Stimulated activated CD4-positive, alpha-beta T cell treated with anti-CD3 and anti-CD28 coated beads, TNF-alpha, amount 100 ng/mL, for 24 hours (primary cell): ENCODE measurements around the gene GNAS-AS1.
"Not testable (repeated sequence)": the region's sequence is repeated elsewhere in the genome, so short reads cannot be mapped to it uniquely, and the experiment has no call there.

Experiments
- DNase-seq, 3 experiments: peaks; one replicate each; pipeline ENCODE4 v3.0.0-alpha.2; 2020; ENCODE audit warnings: low read depth in 3 of 3

GNAS-AS1 gene

GRCh38 chr20:58836616-58837204 is 14.0 kb downstream of the GNAS-AS1 start:
- DNase-seq = no peak

- no peak for DNase-seq
Measured at GRCh38 chr20:58835231-58835630, 15.5 kb downstream of the GNAS-AS1 start.

GRCh38 chr20:58833921-58834320 is 16.8 kb downstream of the GNAS-AS1 start:
- DNase-seq = no peak

GRCh38 chr20:58832457-58832856 is 18.2 kb downstream of the GNAS-AS1 start:
- DNase-seq = no peak

GRCh38 chr20:58829531-58829941 is 21.2 kb downstream of the GNAS-AS1 start:
- no peak for DNase-seq

- not testable (repeated sequence) for DNase-seq
Measured at GRCh38 chr20:58828804-58829203, 21.9 kb downstream of the GNAS-AS1 start.

GRCh38 chr20:58828136-58828535 is 22.6 kb downstream of the GNAS-AS1 start:
- no peak for DNase-seq

GRCh38 chr20:58826271-58826670 is 24.4 kb downstream of the GNAS-AS1 start:
- no peak for DNase-seq

GRCh38 chr20:58825450-58825849 is 25.3 kb downstream of the GNAS-AS1 start:
- no peak for DNase-seq

- DNase-seq = no peak
Measured at GRCh38 chr20:58824843-58825242, 25.9 kb downstream of the GNAS-AS1 start.

GRCh38 chr20:58822748-58823730 is 27.7 kb downstream of the GNAS-AS1 start:
- no peak for DNase-seq

- DNase-seq = no peak
Measured at GRCh38 chr20:58822149-58822548, 28.6 kb downstream of the GNAS-AS1 start.

GRCh38 chr20:58820515-58820914 is 30.2 kb downstream of the GNAS-AS1 start:
- not testable (repeated sequence) for DNase-seq

GRCh38 chr20:58819921-58820320 is 30.8 kb downstream of the GNAS-AS1 start:
- DNase-seq = no peak

- DNase-seq = peak; percentile 11 to 74 (median 31)
Measured at GRCh38 chr20:58818586-58819285, 32.0 kb downstream of the GNAS-AS1 start.

GRCh38 chr20:58817748-58818147 is 33.0 kb downstream of the GNAS-AS1 start:
- no peak for DNase-seq

- DNase-seq = no peak
Measured at GRCh38 chr20:58816957-58817651, 33.6 kb downstream of the GNAS-AS1 start.

- no peak for DNase-seq
Measured at GRCh38 chr20:58816051-58816450, 34.7 kb downstream of the GNAS-AS1 start.

GRCh38 chr20:58815448-58815847 is 35.3 kb downstream of the GNAS-AS1 start:
- DNase-seq = no peak

GRCh38 chr20:58813369-58813768 is 37.3 kb downstream of the GNAS-AS1 start:
- DNase-seq = no peak

- DNase-seq = no peak
Measured at GRCh38 chr20:58811334-58811733, 39.4 kb downstream of the GNAS-AS1 start.

- DNase-seq = no peak
Measured at GRCh38 chr20:58810879-58811250, 39.8 kb downstream of the GNAS-AS1 start.
